CD4-positive, alpha-beta T cell treated with Interleukin-6 at 100 ng/mL for 8 hours (primary cell): ENCODE data around the gene SAPCD1.
"Not testable (repeated sequence)": the region's sequence is repeated elsewhere in the genome, so short reads cannot be mapped to it uniquely, and the experiment has no call there.

Source experiments
- DNase-seq: peaks from one replicate; pipeline ENCODE4 v3.0.0-alpha.2; 2020; ENCODE audit warnings: mixed read lengths, low spot score

SAPCD1 gene

GRCh38 chr6:31801031-31801927 is 38.8 kb downstream of the SAPCD1 start:
- not testable (repeated sequence) for DNase-seq

- no peak for DNase-seq
Observed at GRCh38 chr6:31805939-31806469, 43.5 kb downstream of the SAPCD1 start.

- DNase-seq: peak; percentile 98
Observed at GRCh38 chr6:31806470-31807272, 44.2 kb downstream of the SAPCD1 start, which contains the start of gene LSM2. Gene LSM2 (minus strand): TSS chr6:31806966. CDS start chr6:31806757, 209 bp downstream.

GRCh38 chr6:31808599-31808998 is 46.1 kb downstream of the SAPCD1 start:
- not testable (repeated sequence) for DNase-seq

GRCh38 chr6:31811645-31812044 is 49.2 kb downstream of the SAPCD1 start:
- no peak for DNase-seq

- DNase-seq: no peak
Observed at GRCh38 chr6:31813465-31813849, 51.0 kb downstream of the SAPCD1 start.
